NAMALWA (cell line): Measurements from ENCODE around the gene NIM1K.
"Not testable (repeated sequence)": the region's sequence is repeated elsewhere in the genome, so short reads cannot be mapped to it uniquely, and the experiment has no call there.

ENCODE experiments used
- DNase-seq: peaks from one replicate; pipeline ENCODE4 v3.0.0-alpha.2; 2015; ENCODE audit warnings: low spot score

The NIM1K gene

GRCh38 chr5:43281840-43282658 lies 90.0 kb downstream of the NIM1K start:
- no peak for DNase-seq

GRCh38 chr5:43286623-43287022 lies 94.6 kb downstream of the NIM1K start:
- no peak for DNase-seq

GRCh38 chr5:43287493-43287892 lies 95.5 kb downstream of the NIM1K start:
- no peak for DNase-seq

GRCh38 chr5:43288269-43288831 lies 96.3 kb downstream of the NIM1K start:
- DNase-seq = no peak

GRCh38 chr5:43290726-43291125 lies 98.7 kb downstream of the NIM1K start:
- DNase-seq = no peak

GRCh38 chr5:43294226-43294625 lies 102.2 kb downstream of the NIM1K start:
- no peak for DNase-seq

GRCh38 chr5:43295202-43295601 lies 103.2 kb downstream of the NIM1K start:
- no peak for DNase-seq

- no peak for DNase-seq
These were observed 104.8 kb downstream of the NIM1K start for GRCh38 chr5:43296835-43297234.

- no peak for DNase-seq
These were observed 106.4 kb downstream of the NIM1K start for GRCh38 chr5:43298443-43298842.

GRCh38 chr5:43300112-43300511 lies 108.1 kb downstream of the NIM1K start:
- no peak for DNase-seq

- no peak for DNase-seq
These were observed 109.6 kb downstream of the NIM1K start for GRCh38 chr5:43301653-43302091.

GRCh38 chr5:43302481-43302880 lies 110.5 kb downstream of the NIM1K start:
- no peak for DNase-seq

- DNase-seq = no peak
These were observed 111.2 kb downstream of the NIM1K start for GRCh38 chr5:43303242-43303641.

GRCh38 chr5:43304525-43304924 lies 112.5 kb downstream of the NIM1K start:
- DNase-seq = no peak

- DNase-seq = peak; percentile 86
These were observed 114.0 kb downstream of the NIM1K start for GRCh38 chr5:43305948-43306565.

GRCh38 chr5:43306954-43307353 lies 114.9 kb downstream of the NIM1K start:
- DNase-seq = not testable (repeated sequence)

GRCh38 chr5:43309122-43309521 lies 117.1 kb downstream of the NIM1K start:
- DNase-seq = no peak

- DNase-seq = no peak
These were observed 117.6 kb downstream of the NIM1K start for GRCh38 chr5:43309637-43310036.

- no peak for DNase-seq
These were observed 120.1 kb downstream of the NIM1K start for GRCh38 chr5:43312076-43312661.

GRCh38 chr5:43312699-43313034 lies 120.6 kb downstream of the NIM1K start:
- no peak for DNase-seq

GRCh38 chr5:43313035-43313853 lies 121.2 kb downstream of the NIM1K start, which contains the start of gene HMGCS1:
HMGCS1 (minus strand) TSS chr5:43313412; CDS start chr5:43298965, 14,447 bp downstream.
- peak; percentile 100 for DNase-seq

GRCh38 chr5:43313854-43314457 lies 121.9 kb downstream of the NIM1K start:
- DNase-seq = no peak
